RWPE2 (cell line): ENCODE data around the gene CORO2A.

Source experiments
- ATAC-seq: fragments of 200-7000 bp; cut with Tn5 transposase; 3 replicates; pipeline ENCODE4 v1.9.1; 2021; ENCODE audit warnings: low read depth
- DNase-seq: peaks from one replicate; pipeline ENCODE4 v3.0.0-alpha.2; 2020; ENCODE audit warnings: low spot score
- H3K27ac ChIP-seq: fragments of 450-650 bp; 2 replicates; pipeline ENCODE4 v1.5.1; 2017; ENCODE audit warnings: mild to moderate bottlenecking; ENCODE audit not compliant: poor library complexity, severe bottlenecking
- H3K27me3 ChIP-seq: fragments of 250-450 bp; sonication (Bioruptor Pico); 2 replicates; pipeline ENCODE4 v1.5.1; 2021; ENCODE audit warnings: mild to moderate bottlenecking, moderate library complexity; ENCODE audit not compliant: insufficient read depth, poor library complexity, severe bottlenecking
- H3K36me3 ChIP-seq: fragments of 250-450 bp; sonication (Bioruptor Pico); 2 replicates; pipeline ENCODE4 v1.5.1; 2020; ENCODE audit warnings: low read depth, mild to moderate bottlenecking, moderate library complexity
- H3K4me1 ChIP-seq: fragments of 250-450 bp; sonication (Bioruptor Pico); 2 replicates; pipeline ENCODE4 v1.5.1; 2021; ENCODE audit warnings: mild to moderate bottlenecking, moderate library complexity; ENCODE audit not compliant: insufficient read depth, poor library complexity, severe bottlenecking
- H3K4me3 ChIP-seq: fragments of 250-450 bp; sonication (Bioruptor Pico); 2 replicates; pipeline ENCODE4 v1.5.1; 2021; ENCODE audit warnings: mild to moderate bottlenecking, moderate library complexity; ENCODE audit not compliant: severe bottlenecking
- H3K9me3 ChIP-seq: fragments of 250-450 bp; sonication (Bioruptor Pico); 2 replicates; pipeline ENCODE4 v1.5.1; 2021; ENCODE audit warnings: mild to moderate bottlenecking, moderate library complexity; ENCODE audit not compliant: severe bottlenecking
- TF ChIP-seq, protein P1 (sequence below): fragments of 450-650 bp; IDR thresholded peaks from one replicate; pipeline ENCODE4 v1.5.1; 2017; ENCODE audit warnings: mild to moderate bottlenecking, moderate library complexity; ENCODE audit not compliant: poor library complexity, severe bottlenecking

CORO2A gene

GRCh38 chr9:98215821-98216220 lies 23.4 kb upstream of the CORO2A start:
- TF ChIP-seq, protein P1, sequence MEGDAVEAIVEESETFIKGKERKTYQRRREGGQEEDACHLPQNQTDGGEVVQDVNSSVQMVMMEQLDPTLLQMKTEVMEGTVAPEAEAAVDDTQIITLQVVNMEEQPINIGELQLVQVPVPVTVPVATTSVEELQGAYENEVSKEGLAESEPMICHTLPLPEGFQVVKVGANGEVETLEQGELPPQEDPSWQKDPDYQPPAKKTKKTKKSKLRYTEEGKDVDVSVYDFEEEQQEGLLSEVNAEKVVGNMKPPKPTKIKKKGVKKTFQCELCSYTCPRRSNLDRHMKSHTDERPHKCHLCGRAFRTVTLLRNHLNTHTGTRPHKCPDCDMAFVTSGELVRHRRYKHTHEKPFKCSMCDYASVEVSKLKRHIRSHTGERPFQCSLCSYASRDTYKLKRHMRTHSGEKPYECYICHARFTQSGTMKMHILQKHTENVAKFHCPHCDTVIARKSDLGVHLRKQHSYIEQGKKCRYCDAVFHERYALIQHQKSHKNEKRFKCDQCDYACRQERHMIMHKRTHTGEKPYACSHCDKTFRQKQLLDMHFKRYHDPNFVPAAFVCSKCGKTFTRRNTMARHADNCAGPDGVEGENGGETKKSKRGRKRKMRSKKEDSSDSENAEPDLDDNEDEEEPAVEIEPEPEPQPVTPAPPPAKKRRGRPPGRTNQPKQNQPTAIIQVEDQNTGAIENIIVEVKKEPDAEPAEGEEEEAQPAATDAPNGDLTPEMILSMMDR: peak; percentile 17
- DNase-seq (no peak), ATAC-seq (0 out of 3 replicates have a peak, but pooled peaks have one; percentile 15)
- Histone ChIP-seq H3K9me3 (no peaks in the 10 kb centered on the region), H3K27ac (peak overlapping the region; percentile 16), H3K27me3 (no peaks in the 10 kb centered on the region), H3K4me3 (no peak overlapping the region), H3K36me3 (peaks cover 94% of the 10 kb centered on the region), H3K4me1 (peaks cover 14% of the 10 kb centered on the region)

GRCh38 chr9:98215271-98215670 lies 22.8 kb upstream of the CORO2A start:
- Histone ChIP-seq H3K4me1 (peaks cover 14% of the 10 kb centered on the region), H3K9me3 (no peaks in the 10 kb centered on the region), H3K4me3 (no peak overlapping the region), H3K27ac (peak overlapping the region; percentile 16), H3K27me3 (no peaks in the 10 kb centered on the region), H3K36me3 (peaks cover 94% of the 10 kb centered on the region)
- DNase-seq: no peak
- no peak for ATAC-seq
- TF ChIP-seq, protein P1: no peak

- H3K9me3 ChIP-seq: no peaks in the 10 kb centered on the region
- no peaks in the 10 kb centered on the region for H3K27me3 ChIP-seq
- no peak for DNase-seq
- H3K27ac ChIP-seq: peak overlapping the region; percentile 16
- TF ChIP-seq, protein P1: no peak
- no peak for ATAC-seq
- H3K4me3 ChIP-seq: no peak overlapping the region
- peaks cover 94% of the 10 kb centered on the region for H3K36me3 ChIP-seq
- H3K4me1 ChIP-seq: peaks cover 12% of the 10 kb centered on the region
Measured at GRCh38 chr9:98214811-98215210, 22.4 kb upstream of the CORO2A start.

- ATAC-seq: no peak
- H3K36me3 ChIP-seq: peaks cover 90% of the 10 kb centered on the region
- no peaks in the 10 kb centered on the region for H3K9me3 ChIP-seq
- no peaks in the 10 kb centered on the region for H3K27me3 ChIP-seq
- no peak overlapping the region for H3K27ac ChIP-seq
- TF ChIP-seq, protein P1: no peak
- peaks cover 6% of the 10 kb centered on the region for H3K4me1 ChIP-seq
- H3K4me3 ChIP-seq: no peak overlapping the region
- no peak for DNase-seq
Measured at GRCh38 chr9:98211260-98211659, 18.8 kb upstream of the CORO2A start.

GRCh38 chr9:98210435-98210834 lies 18.0 kb upstream of the CORO2A start:
- TF ChIP-seq, protein P1: no peak
- peaks cover 84% of the 10 kb centered on the region for H3K36me3 ChIP-seq
- H3K27me3 ChIP-seq: no peaks in the 10 kb centered on the region
- H3K27ac ChIP-seq: no peak overlapping the region
- H3K4me1 ChIP-seq: peaks cover 6% of the 10 kb centered on the region
- no peak for DNase-seq
- 0 out of 3 replicates have a peak, but pooled peaks have one; percentile 7 for ATAC-seq
- no peak overlapping the region for H3K4me3 ChIP-seq
- no peaks in the 10 kb centered on the region for H3K9me3 ChIP-seq
